HG03575 (cell line): Measurements from ENCODE around the gene EPN3.

Source experiments
- ATAC-seq: cut with Tn5 transposase; IDR thresholded peaks from one replicate; pipeline ENCODE4 v1.9.1; 2021; ENCODE audit not compliant: unreplicated experiment, insufficient number of reproducible peaks, low FRiP score; ENCODE audit errors: extremely low read depth

EPN3 gene

GRCh38 chr17:50560185-50560824 is 27.8 kb downstream of the EPN3 start, which contains the start of gene CACNA1G:
Gene CACNA1G, plus strand, starts transcription at chr17:50560715. Its CDS starts 745 bp downstream, at chr17:50561460.
- ATAC-seq = no peak

GRCh38 chr17:50560931-50561745 is 28.6 kb downstream of the EPN3 start:
- no peak for ATAC-seq

GRCh38 chr17:50561746-50562141 is 29.2 kb downstream of the EPN3 start:
- no peak for ATAC-seq

- ATAC-seq = no peak
Measured at GRCh38 chr17:50562242-50563091, 29.9 kb downstream of the EPN3 start.

GRCh38 chr17:50563092-50563511 is 30.6 kb downstream of the EPN3 start:
- no peak for ATAC-seq

GRCh38 chr17:50564916-50565315 is 32.4 kb downstream of the EPN3 start:
- no peak for ATAC-seq

- ATAC-seq = no peak
Measured at GRCh38 chr17:50565402-50566350, 33.1 kb downstream of the EPN3 start.

- ATAC-seq = no peak
Measured at GRCh38 chr17:50566886-50567285, 34.4 kb downstream of the EPN3 start.

GRCh38 chr17:50568659-50569058 is 36.1 kb downstream of the EPN3 start:
- ATAC-seq = no peak

- ATAC-seq = no peak
Measured at GRCh38 chr17:50569592-50569991, 37.1 kb downstream of the EPN3 start.

- no peak for ATAC-seq
Measured at GRCh38 chr17:50570032-50570431, 37.5 kb downstream of the EPN3 start.

GRCh38 chr17:50570528-50570927 is 38.0 kb downstream of the EPN3 start:
- no peak for ATAC-seq

GRCh38 chr17:50571681-50572080 is 39.1 kb downstream of the EPN3 start:
- no peak for ATAC-seq

- ATAC-seq = no peak
Measured at GRCh38 chr17:50572541-50572940, 40.0 kb downstream of the EPN3 start.

- no peak for ATAC-seq
Measured at GRCh38 chr17:50573866-50574611, 41.5 kb downstream of the EPN3 start.

- ATAC-seq = no peak
Measured at GRCh38 chr17:50575581-50576210, 43.2 kb downstream of the EPN3 start.

- ATAC-seq = no peak
Measured at GRCh38 chr17:50576864-50577263, 44.3 kb downstream of the EPN3 start.
